Measurements from ENCODE around the gene ADAT2.

ADAT2 gene

DNA sequence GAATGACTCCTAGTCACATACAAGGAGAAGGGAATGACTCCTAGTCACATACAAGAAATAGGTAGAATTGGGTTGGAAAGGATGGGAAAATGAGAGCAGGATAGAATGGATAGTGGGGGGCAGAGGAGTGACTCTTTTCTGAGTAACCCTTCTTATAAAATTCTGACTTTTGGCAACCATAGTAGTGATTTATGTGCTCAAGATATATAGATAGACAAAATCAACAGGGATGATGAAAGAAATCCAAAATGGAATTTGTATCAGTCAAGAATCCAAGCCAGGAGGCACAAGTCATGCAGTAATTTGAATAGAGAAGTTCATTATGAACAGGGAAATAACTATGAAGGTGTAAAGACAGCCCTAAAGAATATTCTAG, 41.7 kb downstream of the ADAT2 start:
- Histone ChIP-seq H3K27ac (ENCODE audit: low read depth, low read length) (no peak overlapping the region), H3K27me3 (ENCODE audit: control insufficient read depth, low read length) (no peaks in the 10 kb centered on the region), H3K36me3 (ENCODE audit: control insufficient read depth, low read length) (no peaks in the 10 kb centered on the region), H3K4me1 (ENCODE audit: control insufficient read depth, low read length) (peaks cover 7% of the 10 kb centered on the region), H3K79me2 (ENCODE audit: control insufficient read depth, low read length) (no peaks in the 10 kb centered on the region), H3K4me3 (ENCODE audit: low read length) (no peak overlapping the region), H3F3A (ENCODE audit: control insufficient read depth, insufficient read depth) (no peaks in the 10 kb centered on the region), H3K9me3 (ENCODE audit: control insufficient read depth, insufficient read depth, low read length) (no peaks in the 10 kb centered on the region), H3K4me2 (ENCODE audit: low read length) (no peak overlapping the region), H3K9me2 (replicated peaks; ENCODE audit: control insufficient read depth, low read length) (no peaks in the 10 kb centered on the region), H4K20me1 (ENCODE audit: control insufficient read depth, insufficient read depth, low read depth, low read length) (no peaks in the 10 kb centered on the region)
- TF ChIP-seq, protein P1, sequence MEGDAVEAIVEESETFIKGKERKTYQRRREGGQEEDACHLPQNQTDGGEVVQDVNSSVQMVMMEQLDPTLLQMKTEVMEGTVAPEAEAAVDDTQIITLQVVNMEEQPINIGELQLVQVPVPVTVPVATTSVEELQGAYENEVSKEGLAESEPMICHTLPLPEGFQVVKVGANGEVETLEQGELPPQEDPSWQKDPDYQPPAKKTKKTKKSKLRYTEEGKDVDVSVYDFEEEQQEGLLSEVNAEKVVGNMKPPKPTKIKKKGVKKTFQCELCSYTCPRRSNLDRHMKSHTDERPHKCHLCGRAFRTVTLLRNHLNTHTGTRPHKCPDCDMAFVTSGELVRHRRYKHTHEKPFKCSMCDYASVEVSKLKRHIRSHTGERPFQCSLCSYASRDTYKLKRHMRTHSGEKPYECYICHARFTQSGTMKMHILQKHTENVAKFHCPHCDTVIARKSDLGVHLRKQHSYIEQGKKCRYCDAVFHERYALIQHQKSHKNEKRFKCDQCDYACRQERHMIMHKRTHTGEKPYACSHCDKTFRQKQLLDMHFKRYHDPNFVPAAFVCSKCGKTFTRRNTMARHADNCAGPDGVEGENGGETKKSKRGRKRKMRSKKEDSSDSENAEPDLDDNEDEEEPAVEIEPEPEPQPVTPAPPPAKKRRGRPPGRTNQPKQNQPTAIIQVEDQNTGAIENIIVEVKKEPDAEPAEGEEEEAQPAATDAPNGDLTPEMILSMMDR (IDR thresholded peaks at IDR 0.05; ENCODE audit: low read depth, low read length, poor library complexity, severe bottlenecking) = no peak
- TF ChIP-seq EZH2phosphoT487 (IDR thresholded peaks at IDR 0.05; ENCODE audit: borderline replicate concordance, low read length) = no peak

- Histone ChIP-seq H3K79me2 (ENCODE audit: control insufficient read depth, low read length) (no peaks in the 10 kb centered on the region), H3K9me3 (ENCODE audit: control insufficient read depth, insufficient read depth, low read length) (no peaks in the 10 kb centered on the region), H3K27me3 (ENCODE audit: control insufficient read depth, low read length) (no peaks in the 10 kb centered on the region), H3K4me2 (ENCODE audit: low read length) (no peak overlapping the region), H4K20me1 (ENCODE audit: control insufficient read depth, insufficient read depth, low read depth, low read length) (no peaks in the 10 kb centered on the region), H3K36me3 (ENCODE audit: control insufficient read depth, low read length) (no peaks in the 10 kb centered on the region), H3K27ac (ENCODE audit: low read depth, low read length) (no peak overlapping the region), H3K4me1 (ENCODE audit: control insufficient read depth, low read length) (peaks cover 7% of the 10 kb centered on the region), H3K4me3 (ENCODE audit: low read length) (no peak overlapping the region), H3K9me2 (replicated peaks; ENCODE audit: control insufficient read depth, low read length) (no peaks in the 10 kb centered on the region), H3F3A (ENCODE audit: control insufficient read depth, insufficient read depth) (no peaks in the 10 kb centered on the region)
- TF ChIP-seq EZH2phosphoT487 (IDR thresholded peaks at IDR 0.05; ENCODE audit: borderline replicate concordance, low read length) = no peak
- TF ChIP-seq, protein P1 (IDR thresholded peaks at IDR 0.05; ENCODE audit: low read depth, low read length, poor library complexity, severe bottlenecking) = no peak
Observed at GRCh38 chr6:143408151-143408786, 42.2 kb downstream of the ADAT2 start.

DNA sequence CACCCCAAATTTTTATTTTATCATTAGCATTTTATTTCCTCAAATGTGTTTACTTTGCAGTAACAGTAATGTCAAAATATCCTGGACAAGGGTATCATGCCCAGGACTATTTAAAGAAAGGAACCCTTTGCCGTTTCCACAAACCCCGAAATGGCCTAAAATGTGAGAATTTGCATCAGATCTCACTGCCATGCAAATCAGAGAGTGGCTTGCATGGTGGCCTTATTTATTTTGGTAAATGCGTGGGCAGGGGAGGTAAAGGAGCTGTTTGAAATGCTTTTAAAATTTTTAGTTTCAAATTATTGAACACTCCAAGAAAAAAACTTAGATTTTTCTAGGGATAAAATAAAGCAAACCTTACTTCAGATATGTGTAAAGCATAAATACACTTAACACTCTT, 43.8 kb downstream of the ADAT2 start:
- Histone ChIP-seq H3K27ac (ENCODE audit: low read depth, low read length) (no peak overlapping the region), H3K9me2 (replicated peaks; ENCODE audit: control insufficient read depth, low read length) (no peaks in the 10 kb centered on the region), H3K4me3 (ENCODE audit: low read length) (no peak overlapping the region), H3K4me1 (ENCODE audit: control insufficient read depth, low read length) (peaks cover 7% of the 10 kb centered on the region), H3K36me3 (ENCODE audit: control insufficient read depth, low read length) (no peaks in the 10 kb centered on the region), H3K9me3 (ENCODE audit: control insufficient read depth, insufficient read depth, low read length) (no peaks in the 10 kb centered on the region), H4K20me1 (ENCODE audit: control insufficient read depth, insufficient read depth, low read depth, low read length) (no peaks in the 10 kb centered on the region), H3K79me2 (ENCODE audit: control insufficient read depth, low read length) (no peaks in the 10 kb centered on the region), H3K4me2 (ENCODE audit: low read length) (no peak overlapping the region), H3F3A (ENCODE audit: control insufficient read depth, insufficient read depth) (no peaks in the 10 kb centered on the region), H3K27me3 (ENCODE audit: control insufficient read depth, low read length) (no peaks in the 10 kb centered on the region)
- TF ChIP-seq EZH2phosphoT487 (IDR thresholded peaks at IDR 0.05; ENCODE audit: borderline replicate concordance, low read length) = no peak
- TF ChIP-seq, protein P1 (IDR thresholded peaks at IDR 0.05; ENCODE audit: low read depth, low read length, poor library complexity, severe bottlenecking) = no peak

Data from DOHH2 (cell line).